Endothelial cell of umbilical vein (primary cell): ENCODE measurements around the gene ALKBH6. TPM values are rescaled to one million over a fixed set of nuclear protein-coding genes. Genes with fewer than 3 reads are reported as not detected.

ENCODE experiments used
- BruUV-seq: library from RNA; stranded (reverse); fragments of 400-500 nt; replicated peaks from 2 replicates; lab custom pipeline; 2021; lab: Mats Ljungman, UMichigan
- CTCF ChIA-PET: fragments of 300-600, 350-600 bp; sonication (Branson Sonifier 250); formaldehyde crosslinking; loops from one replicate; lab custom pipeline; 2021; ENCODE audit warnings: antibody characterized with exemption, inconsistent platforms; lab: Charles Lee
- POLR2A ChIA-PET: fragments of 300-600, 350-600 bp; sonication (Branson Sonifier 250); formaldehyde crosslinking; loops from one replicate; lab custom pipeline; 2021; ENCODE audit warnings: antibody characterized with exemption, inconsistent platforms; lab: Charles Lee
- DNase-seq: peaks from one replicate; pipeline ENCODE4 v3.0.0-alpha.2; 2011; ENCODE audit warnings: low read depth, low spot score
- FAIRE-seq: peaks from 2 replicates; lab custom pipeline; 2011; peaks lifted over from hg19 to GRCh38; lab: Jason Lieb, UNC
- H2AFZ ChIP-seq: 2 replicates; pipeline ENCODE4 v1.6.0; 2012; ENCODE audit warnings: low read depth, low read length, control low read depth, inconsistent platforms
- H3K27ac ChIP-seq: 2 replicates; pipeline ENCODE4 v1.5.1; 2011; ENCODE audit warnings: low read depth, mild to moderate bottlenecking, control low read depth, low read length, moderate library complexity; ENCODE audit not compliant: insufficient read depth
- H3K27me3 ChIP-seq, 2 experiments: 2 replicates each; pipeline versions ENCODE4 v1.6.0 to v1.6.1; 2011; ENCODE audit warnings: low read length in 2 of 2, mixed read lengths in 1 of 2; ENCODE audit not compliant: control insufficient read depth in 2 of 2, insufficient read depth in 2 of 2
- H3K36me3 ChIP-seq, 2 experiments: 2 replicates in 1 of 2; 3 replicates in 1 of 2; pipeline ENCODE4 v1.5.1; 2011; ENCODE audit warnings: low read length in 2 of 2, mild to moderate bottlenecking in 1 of 2, moderate library complexity in 1 of 2; ENCODE audit not compliant: control insufficient read depth in 2 of 2, insufficient read depth in 2 of 2; ENCODE audit errors: extremely low read depth in 1 of 2
- H3K4me1 ChIP-seq: 3 replicates; pipeline ENCODE4 v1.5.1; 2011; ENCODE audit warnings: mild to moderate bottlenecking, low read length; ENCODE audit not compliant: control insufficient read depth, insufficient read depth; ENCODE audit errors: extremely low read depth
- H3K4me2 ChIP-seq: 2 replicates; pipeline ENCODE4 v1.6.1; 2011; ENCODE audit warnings: low read length, control low read depth, mixed read lengths; ENCODE audit not compliant: insufficient read depth
- H3K4me3 ChIP-seq, 3 experiments: fragments of 200-600 bp in 1 of 3; sonication (generic), shearing (Covaris generic) in 1 of 3; replicated peaks in 1 of 3; 2 replicates each; pipeline ENCODE4 v1.5.1; 2011 to 2016; ENCODE audit warnings: control low read depth in 3 of 3, low read length in 3 of 3, mild to moderate bottlenecking in 2 of 3, inconsistent platforms in 1 of 3, low read depth in 1 of 3, moderate library complexity in 1 of 3; ENCODE audit not compliant: insufficient read depth in 1 of 3
- H3K79me2 ChIP-seq: 2 replicates; pipeline ENCODE4 v1.6.0; 2012; ENCODE audit warnings: low read length, inconsistent platforms; ENCODE audit not compliant: control insufficient read depth, insufficient read depth
- H3K9ac ChIP-seq: replicated peaks from 2 replicates; pipeline ENCODE3; 2011; ENCODE audit warnings: low read length, control low read depth; ENCODE audit not compliant: insufficient read depth; ENCODE audit errors: extremely low read depth
- H3K9me1 ChIP-seq: replicated peaks from 3 replicates; pipeline ENCODE4 v1.6.0; 2011; ENCODE audit warnings: mild to moderate bottlenecking, low read length; ENCODE audit not compliant: control insufficient read depth, insufficient read depth; ENCODE audit errors: extremely low read depth
- H3K9me3 ChIP-seq: replicated peaks from 2 replicates; pipeline ENCODE4 v1.5.1; 2012; ENCODE audit warnings: low read length, inconsistent platforms; ENCODE audit not compliant: control insufficient read depth, insufficient read depth
- H4K20me1 ChIP-seq: replicated peaks from 2 replicates; pipeline ENCODE3; 2011; ENCODE audit warnings: mild to moderate bottlenecking, low read length; ENCODE audit not compliant: control insufficient read depth, insufficient read depth; ENCODE audit errors: extremely low read depth
- CTCF ChIP-seq, 2 donors: IDR thresholded peaks; 1 replicate in 1 of 2; 2 replicates in 1 of 2; pipeline ENCODE4 v1.5.1; 2011; ENCODE audit warnings: low read length in 2 of 2, mild to moderate bottlenecking in 2 of 2, moderate library complexity in 2 of 2, control low read depth in 1 of 2, inconsistent platforms in 1 of 2, low read depth in 1 of 2; ENCODE audit not compliant: insufficient read depth in 1 of 2; ENCODE audit errors: extremely low read depth in 1 of 2
- EZH2 ChIP-seq: IDR thresholded peaks from 2 replicates; pipeline ENCODE4 v1.6.1; 2012; ENCODE audit warnings: borderline replicate concordance, low read depth, mild to moderate bottlenecking, moderate library complexity, low read length, inconsistent platforms; ENCODE audit not compliant: severe bottlenecking
- FOS ChIP-seq: IDR thresholded peaks from 2 replicates; pipeline ENCODE4 v1.6.1; 2011; ENCODE audit warnings: mild to moderate bottlenecking, low read length, moderate library complexity, borderline replicate concordance; ENCODE audit not compliant: insufficient read depth
- GATA2 ChIP-seq: IDR thresholded peaks from 2 replicates; pipeline ENCODE4 v1.7.0; 2011; ENCODE audit warnings: low read depth, mild to moderate bottlenecking, moderate library complexity, mixed read lengths, low read length; ENCODE audit not compliant: insufficient read length, insufficient read depth
- JUN ChIP-seq: IDR thresholded peaks from 2 replicates; pipeline ENCODE4 v1.6.1; 2011; ENCODE audit warnings: borderline replicate concordance, low read depth; ENCODE audit not compliant: insufficient read length, insufficient read depth
- MAX ChIP-seq: IDR thresholded peaks from 2 replicates; pipeline ENCODE4 v1.6.1; 2011; ENCODE audit not compliant: insufficient read depth, insufficient read length
- MYC ChIP-seq: IDR thresholded peaks from one replicate; pipeline ENCODE4 v1.6.1; 2011; ENCODE audit warnings: mild to moderate bottlenecking, low read depth, low read length
- POLR2A ChIP-seq: IDR thresholded peaks from 2 replicates; pipeline ENCODE4 v1.6.1; 2012; ENCODE audit warnings: low read depth, mild to moderate bottlenecking, control low read depth, low read length
- POLR2AphosphoS5 ChIP-seq: IDR thresholded peaks from 2 replicates; pipeline ENCODE4 v1.6.1; 2012; ENCODE audit warnings: low read depth, mild to moderate bottlenecking, control low read depth, low read length, moderate library complexity; ENCODE audit not compliant: insufficient read depth
- dilution Hi-C: fragments of 300-500 bp; cut with MboI; formaldehyde crosslinking; loops from one replicate; pipeline ENCODE4 v1.15.0; 2019; ENCODE audit warnings: low sequenced_read_pairs; ENCODE audit not compliant: extremely low pct_ligation_motif_present
- intact Hi-C: fragments of 100-400 bp; cut with micrococcal nuclease; formaldehyde crosslinking; loops from one replicate; pipeline ENCODE4 v1.10.0; 2022
- polyA plus RNA-seq, 4 experiments: library from polyadenylated mRNA; depleted of rRNA in 3 of 4; stranded (reverse) in 3 of 4; unstranded in 1 of 4; fragments of >200 nt; gene quantifications; 2 replicates each; pipeline versions ENCODE4 v1.2.1 to v1.2.3, GENCODE V29; 2011 to 2012; ENCODE audit warnings: missing spikeins in 1 of 4
- total RNA-seq: library from RNA; stranded (reverse); gene quantifications from 2 replicates; pipeline ENCODE4 v1.2.3, GENCODE V29; 2021

Gene ALKBH6
- total and polyA plus RNA-seq, 2 donors (not counting 3 experiments of a cell fraction or from before 2014, with no cell fraction given) = 17.3 to 26.7 TPM

GRCh38 chr19:36058481-36059179 lies 44.6 kb upstream of the ALKBH6 start:
- peaks cover 21% of the 10 kb centered on the region for H3K79me2 ChIP-seq
- no peaks in the 10 kb centered on the region for H3K9me3 ChIP-seq
- peaks cover 13% of the 10 kb centered on the region for H3K4me1 ChIP-seq
- ChIA-PET POLR2A (interaction anchor here (0.6 kb wide), 1 partner anchor 31 kb away, joined by 4 read pairs; no protein-coding TSS in a partner anchor), CTCF (interaction anchor here (1.0 to 3.9 kb wide), 5 partner anchors 56 to 116 kb away, joined by 3 to 61 read pairs (median 12); partner anchors contain the start of genes COX7A1 and POLR2I)
- no peak overlapping the region for H3K4me2 ChIP-seq
- BruUV-seq = no TSS peak
- no peaks in the 10 kb centered on the region for H4K20me1 ChIP-seq
- H3K36me3 ChIP-seq = no peaks in the 10 kb centered on the region
- no peaks in the 10 kb centered on the region for H3K27me3 ChIP-seq
- FAIRE-seq (no peak), DNase-seq (no peak)
- H3K9ac ChIP-seq = no peak overlapping the region
- H3K4me3 ChIP-seq = no peak overlapping the region
- no peak overlapping the region for H2AFZ ChIP-seq
- dilution Hi-C loops (no loop called here), intact Hi-C loops (no loop called here)
- H3K27ac ChIP-seq = no peak overlapping the region
- TF ChIP-seq GATA2 = no peak
- no peak for TF ChIP-seq EZH2
- TF ChIP-seq FOS = no peak
- TF ChIP-seq POLR2AphosphoS5 = no peak
- TF ChIP-seq CTCF (IDR thresholded peaks at IDR 0.05; ENCODE audit: extremely low read depth in 1 of 2, insufficient read depth in 1 of 2, low read depth in 1 of 2, low read length in 2 of 2) = no peak
- no peak for TF ChIP-seq MAX
- TF ChIP-seq POLR2A = no peak
- no peak for TF ChIP-seq MYC
- TF ChIP-seq JUN = no peak
- no peaks in the 10 kb centered on the region for H3K9me1 ChIP-seq
